GM18867 (cell line): ENCODE data around the gene IFT57.
"Not testable (repeated sequence)": the region's sequence is repeated elsewhere in the genome, so short reads cannot be mapped to it uniquely, and the experiment has no call there.

Source experiments
- ATAC-seq: cut with Tn5 transposase; IDR thresholded peaks from one replicate; pipeline ENCODE4 v1.9.1; 2021; ENCODE audit warnings: mild to moderate bottlenecking, moderate library complexity; ENCODE audit not compliant: unreplicated experiment

IFT57 gene, protein sequence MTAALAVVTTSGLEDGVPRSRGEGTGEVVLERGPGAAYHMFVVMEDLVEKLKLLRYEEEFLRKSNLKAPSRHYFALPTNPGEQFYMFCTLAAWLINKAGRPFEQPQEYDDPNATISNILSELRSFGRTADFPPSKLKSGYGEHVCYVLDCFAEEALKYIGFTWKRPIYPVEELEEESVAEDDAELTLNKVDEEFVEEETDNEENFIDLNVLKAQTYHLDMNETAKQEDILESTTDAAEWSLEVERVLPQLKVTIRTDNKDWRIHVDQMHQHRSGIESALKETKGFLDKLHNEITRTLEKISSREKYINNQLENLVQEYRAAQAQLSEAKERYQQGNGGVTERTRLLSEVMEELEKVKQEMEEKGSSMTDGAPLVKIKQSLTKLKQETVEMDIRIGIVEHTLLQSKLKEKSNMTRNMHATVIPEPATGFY

DNA sequence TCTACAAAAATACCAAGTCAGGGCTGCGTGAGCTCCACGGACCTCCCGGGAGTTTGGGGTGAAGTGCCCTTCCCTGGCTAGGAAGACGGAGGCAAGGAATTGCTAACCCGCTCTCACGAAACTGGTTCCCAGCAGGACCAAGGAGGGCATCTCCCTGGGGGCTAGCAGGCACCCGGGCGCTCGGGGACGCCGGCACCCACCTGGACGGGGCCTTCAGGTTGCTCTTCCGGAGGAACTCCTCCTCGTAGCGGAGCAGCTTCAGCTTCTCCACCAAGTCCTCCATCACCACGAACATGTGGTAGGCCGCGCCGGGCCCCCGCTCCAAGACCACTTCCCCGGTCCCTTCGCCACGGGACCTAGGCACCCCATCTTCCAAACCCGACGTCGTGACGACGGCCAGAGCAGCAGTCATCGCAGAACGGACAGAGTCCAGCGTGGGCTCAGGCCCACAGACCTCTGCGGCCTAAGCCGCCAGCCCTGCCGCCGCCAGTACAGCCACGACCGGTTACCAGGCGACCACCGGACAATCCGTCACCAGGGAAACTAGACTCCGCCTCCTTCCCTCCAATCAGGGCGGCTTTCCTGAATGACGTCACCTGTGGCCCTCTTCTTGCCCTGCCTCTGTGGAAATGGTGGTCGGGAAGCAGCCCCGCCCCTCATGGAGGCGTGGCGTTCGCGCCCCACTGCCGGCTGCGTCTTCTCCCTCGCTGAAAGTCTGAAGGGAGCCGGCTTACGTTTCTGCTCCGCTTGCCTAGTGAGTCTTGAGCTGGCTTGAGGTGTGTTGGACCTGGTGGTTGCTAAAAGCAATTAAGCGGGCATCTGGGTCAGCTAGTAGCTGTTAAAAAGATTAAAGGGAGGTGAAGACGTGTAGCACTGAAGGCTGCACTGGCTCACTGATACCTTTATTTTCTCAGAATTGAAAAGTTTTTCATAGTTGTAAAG is at the start of gene IFT57:
Gene IFT57, minus strand, starts transcription at position 514 of the 942 bp plus-strand sequence. Its CDS starts 102 bp downstream, at position 412.
- peak; percentile 90 for ATAC-seq

DNA sequence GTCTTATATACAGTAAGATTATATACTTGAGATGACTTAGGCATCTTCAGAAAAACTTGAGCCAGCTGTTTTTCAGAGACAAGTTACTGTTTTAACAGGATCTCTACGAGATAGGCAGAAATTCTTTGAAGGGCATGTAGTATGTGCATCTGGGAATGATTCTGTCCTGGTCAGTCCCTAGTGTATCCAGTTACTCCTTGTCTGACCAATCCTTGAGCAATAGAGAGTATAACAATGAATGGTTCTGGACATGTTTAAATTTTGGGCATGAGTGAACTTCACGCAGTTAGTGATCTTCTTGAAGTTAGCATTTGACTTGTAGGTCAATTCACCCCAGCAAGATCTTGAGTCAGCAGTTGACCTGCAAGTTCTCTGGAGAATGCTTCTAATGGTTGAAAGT is 49.4 kb upstream of the IFT57 start:
- ATAC-seq: no peak

DNA sequence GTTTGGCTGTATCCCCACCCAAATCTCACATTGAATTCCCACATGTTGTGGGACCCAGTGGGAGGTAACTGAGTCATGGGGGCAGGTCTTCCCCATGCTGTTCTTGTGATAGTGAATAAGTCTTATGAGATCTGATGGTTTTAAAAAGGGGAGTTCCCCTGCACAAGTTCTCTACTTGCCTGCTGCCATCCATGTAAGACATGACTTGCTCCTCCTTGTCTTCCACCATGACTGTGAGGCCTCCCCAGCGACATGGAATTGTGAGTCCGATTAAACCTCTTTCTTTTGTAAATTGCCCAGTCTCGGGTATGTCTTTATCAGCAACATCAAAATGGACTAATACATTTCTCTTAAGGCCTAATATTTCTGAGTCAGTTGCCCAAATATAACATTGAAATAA is 46.0 kb upstream of the IFT57 start:
- ATAC-seq: not testable (repeated sequence)

DNA sequence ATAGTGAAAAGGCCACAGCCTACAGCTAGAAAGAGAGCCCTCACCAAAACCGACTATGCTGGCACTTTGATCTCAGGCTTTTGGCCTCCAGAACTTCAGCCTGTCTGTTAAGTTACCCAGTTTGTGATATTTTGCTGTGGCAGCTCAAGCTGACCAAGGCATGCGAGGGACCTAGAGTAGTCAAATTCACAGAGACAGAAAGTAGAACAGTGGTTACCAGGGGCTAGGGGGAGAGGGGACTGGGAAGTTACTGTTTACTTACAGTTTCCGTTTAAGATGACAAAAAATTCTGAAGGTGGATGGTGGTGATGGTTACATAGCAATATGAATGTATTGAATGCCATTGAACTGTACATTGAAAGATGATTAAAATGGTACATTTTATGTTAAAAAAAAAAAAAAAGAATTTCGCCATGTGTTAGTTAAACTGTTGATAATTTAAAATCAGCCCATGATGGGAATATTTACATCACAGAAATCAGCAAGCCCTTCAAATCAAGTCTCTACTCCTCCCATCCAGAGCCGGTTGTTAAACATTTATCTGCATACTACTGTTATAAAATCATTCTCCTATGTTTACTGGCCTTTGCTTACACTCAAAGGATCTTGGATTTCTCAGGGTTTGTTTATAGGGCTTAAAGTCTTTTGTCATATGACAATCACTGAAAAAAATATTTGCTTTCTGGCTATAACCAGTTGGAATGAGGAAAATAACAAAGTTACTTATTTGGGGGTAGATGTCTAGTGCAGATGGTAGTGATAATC is 42.5 kb upstream of the IFT57 start:
- peak; percentile 87 for ATAC-seq

DNA sequence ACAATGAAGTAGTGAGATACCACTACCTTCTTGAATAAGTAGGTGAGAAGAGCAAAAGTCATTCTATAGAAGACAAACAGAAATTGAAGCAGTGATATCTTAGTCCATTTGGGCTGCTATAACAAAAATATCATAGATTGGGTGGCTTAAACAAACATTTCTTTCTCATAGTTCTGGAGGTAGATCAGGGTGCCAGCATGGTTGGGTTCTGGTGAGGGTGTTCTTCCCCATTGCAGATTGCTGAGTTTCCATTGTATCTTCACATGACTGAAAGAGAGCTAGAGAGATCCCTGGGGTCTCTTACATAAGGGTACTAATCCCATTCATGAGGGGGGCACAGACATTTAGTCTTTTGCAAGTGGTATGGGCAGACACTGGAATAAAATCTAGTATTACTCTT is 32.9 kb upstream of the IFT57 start:
- no peak for ATAC-seq

DNA sequence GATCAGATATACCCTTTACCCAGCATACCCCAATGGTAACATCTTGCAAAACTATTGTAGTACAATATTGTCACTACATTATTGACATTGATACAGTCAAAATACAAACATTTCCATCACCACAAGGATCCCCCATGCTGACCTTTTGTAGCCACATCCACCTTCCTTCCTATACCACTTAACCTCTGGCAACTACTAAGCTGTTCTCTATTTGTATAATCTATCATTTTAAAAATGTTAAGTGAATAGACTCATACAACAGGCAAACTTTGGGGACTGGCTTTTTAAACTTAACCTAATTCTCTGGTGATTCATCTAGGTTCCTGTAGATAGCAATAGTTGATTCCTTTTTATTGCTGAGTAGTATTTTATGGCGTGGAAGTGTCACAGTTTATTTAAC is 29.6 kb upstream of the IFT57 start:
- ATAC-seq: no peak

DNA sequence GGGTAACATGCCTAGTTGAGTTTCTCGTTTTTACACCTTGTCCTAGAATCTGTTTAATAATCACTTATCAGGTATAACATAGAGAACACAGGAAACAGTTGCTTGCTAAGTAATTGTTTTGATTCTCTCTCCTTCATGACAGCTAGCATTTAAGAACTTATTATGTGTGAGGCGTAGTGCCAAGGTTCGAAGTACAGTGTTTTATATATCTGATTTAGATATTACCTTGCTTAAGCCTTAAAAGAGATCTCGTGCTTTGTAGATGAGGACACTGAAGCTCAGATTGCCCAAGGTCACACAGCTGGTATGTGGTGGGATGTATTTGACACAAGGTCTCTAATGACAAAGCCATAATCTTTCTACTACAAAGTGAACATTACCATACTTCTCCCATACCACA is 29.0 kb upstream of the IFT57 start:
- ATAC-seq: no peak

DNA sequence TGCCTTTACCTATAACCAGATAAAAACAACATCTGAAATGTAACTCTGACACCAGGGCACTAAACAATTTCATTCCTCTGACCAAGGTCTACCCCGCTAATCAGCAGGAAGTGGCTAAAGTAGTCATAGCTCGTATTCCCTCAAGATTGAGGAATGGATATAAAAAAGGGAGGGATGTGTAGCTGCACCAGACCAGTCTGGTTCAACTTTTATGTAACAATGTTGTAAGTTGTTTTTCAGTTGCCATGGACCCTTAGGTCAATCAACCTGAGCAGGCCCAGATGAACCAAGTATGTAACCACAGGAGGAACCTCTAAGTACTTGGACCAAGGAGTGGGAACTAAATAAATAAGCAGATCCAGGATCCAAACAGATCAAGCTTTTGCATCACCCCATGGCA is 28.4 kb upstream of the IFT57 start:
- ATAC-seq: no peak

DNA sequence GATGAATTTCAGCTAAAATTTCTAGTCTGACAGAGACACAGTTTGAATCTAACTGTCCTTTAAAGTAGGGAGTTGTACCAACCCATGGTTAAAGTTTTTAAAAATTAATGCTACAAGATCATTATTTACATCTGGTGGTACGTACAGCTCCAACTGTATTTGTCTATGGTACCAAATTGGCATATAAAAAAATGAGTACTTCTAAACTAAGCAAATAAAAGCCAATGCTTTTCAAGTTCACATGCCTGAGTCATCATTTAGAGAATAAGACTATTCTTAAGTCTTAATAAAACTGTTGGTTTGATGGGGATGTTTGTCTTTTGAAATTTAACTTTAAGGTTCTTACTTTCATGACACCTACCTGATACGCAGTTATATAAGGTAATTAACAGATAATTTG is 21.0 kb upstream of the IFT57 start:
- ATAC-seq: no peak

DNA sequence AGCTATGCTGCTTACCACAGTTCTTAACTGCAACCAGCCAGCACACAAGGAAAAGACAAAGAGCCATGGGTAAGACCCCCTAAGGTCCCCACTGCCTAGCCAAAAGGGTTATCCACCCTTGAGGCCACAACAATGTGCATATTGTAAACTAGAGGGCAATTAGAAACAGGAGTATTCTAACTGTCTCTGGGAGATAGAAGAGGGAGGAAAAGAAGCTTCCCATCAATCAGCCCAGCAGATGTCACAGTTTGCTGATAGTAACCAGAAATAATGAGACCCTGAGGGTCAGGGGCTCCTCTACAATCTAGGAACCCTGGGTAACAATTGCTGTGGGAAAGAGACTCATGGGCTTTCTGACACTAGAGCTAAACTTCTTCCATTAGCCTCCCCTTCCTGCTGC is 20.6 kb upstream of the IFT57 start:
- ATAC-seq: no peak

DNA sequence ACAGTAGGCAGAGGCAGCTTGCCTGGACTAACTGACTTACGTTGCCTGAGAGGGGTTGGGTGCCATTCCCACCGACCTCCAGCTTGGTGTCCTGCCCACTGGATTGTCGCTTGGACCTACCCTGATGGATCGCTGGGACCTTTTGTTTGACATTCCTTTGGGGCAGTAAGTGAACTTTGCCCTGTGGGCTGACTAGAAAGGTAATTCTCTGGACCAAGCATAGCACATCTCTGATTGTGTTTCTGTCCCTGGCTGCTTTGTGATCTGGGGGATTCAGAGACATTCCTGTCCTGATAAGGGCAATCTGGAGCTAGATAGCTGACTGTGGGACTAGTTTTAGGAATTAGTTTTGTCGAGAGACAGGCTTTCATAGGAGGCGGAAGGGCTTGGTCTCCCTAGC is 19.5 kb upstream of the IFT57 start:
- ATAC-seq: no peak

DNA sequence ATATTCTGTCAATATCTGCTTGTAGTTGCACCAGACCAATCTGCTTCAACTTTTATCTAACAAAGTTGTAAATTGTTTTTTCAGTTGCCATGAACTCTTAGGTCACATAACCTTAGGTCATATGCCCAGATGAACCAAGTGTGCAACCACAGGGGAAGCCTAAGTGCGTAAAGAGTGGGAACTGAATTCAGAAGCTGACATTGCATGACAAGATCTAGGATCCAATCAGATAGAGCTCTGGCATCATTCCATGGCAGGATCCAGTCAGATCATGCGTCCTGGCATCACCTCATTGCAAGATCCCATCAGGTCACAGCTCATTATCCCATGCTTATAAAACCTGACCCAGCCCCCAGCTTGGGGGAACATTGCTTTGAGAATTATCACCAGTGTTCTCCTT is 18.9 kb upstream of the IFT57 start:
- ATAC-seq: no peak

DNA sequence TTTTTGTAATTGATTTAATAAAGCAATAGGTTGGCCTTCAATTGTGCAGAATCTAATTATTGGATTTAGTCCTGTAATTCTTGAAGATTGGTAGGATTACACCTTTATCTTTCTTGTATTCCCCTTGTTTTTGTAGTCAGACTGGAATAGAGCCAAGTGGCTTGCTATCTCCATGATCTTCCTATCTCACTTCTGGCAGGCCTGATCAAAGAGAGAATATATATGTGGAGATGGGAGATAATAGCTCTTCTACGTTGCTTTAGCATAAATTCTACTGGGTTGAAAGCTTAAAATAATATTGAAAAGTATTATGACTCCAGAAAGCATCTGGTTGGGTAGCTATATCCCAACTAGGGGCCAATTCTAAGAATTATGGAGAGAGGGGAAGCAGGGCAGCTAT is 16.9 kb upstream of the IFT57 start:
- ATAC-seq: no peak

DNA sequence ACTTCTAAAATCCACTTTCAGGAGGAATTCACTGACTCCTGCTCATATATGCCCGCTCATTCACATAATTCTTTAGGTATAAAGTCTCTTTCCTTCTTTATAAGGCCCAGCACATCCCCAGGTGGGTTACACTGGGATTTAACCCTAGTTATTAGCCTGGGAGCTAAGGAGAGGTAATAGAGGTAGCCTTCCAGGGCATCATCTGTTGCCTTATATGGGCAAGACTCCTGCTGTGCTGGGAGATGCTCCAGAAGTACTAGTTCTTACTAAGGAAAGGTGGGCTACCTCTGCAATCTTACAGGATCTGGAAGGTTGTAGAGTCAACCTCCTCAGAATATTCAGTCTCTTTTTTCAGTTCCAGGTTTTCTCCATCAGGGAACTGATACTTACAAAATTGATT is 13.1 kb upstream of the IFT57 start:
- ATAC-seq: no peak

DNA sequence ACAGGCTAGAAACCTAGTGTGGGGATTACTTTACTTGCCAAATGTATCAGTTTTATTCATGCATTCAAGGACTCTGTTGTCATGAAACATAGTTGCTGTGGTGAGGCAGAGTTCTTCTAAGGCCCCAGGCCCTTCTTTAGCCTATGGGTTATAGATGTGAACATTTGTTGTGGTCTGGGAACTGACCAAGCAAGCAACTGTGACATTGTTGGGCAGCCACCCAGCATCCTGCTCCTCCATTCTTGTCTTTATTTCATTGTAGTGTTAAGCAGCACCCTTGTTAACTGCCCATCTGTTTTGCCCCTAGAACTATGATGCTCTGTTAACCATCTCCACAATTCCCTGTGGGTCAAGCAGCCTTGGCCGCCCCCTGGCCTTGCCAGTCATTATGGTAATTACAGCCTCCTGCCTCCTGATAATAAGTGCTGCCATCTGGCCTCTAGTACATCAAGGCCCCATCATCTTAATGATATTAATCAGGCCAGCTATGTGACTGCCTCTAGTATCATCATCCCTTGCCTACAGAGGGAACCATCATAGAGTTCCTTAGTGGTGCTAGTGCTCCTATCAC is 12.2 kb upstream of the IFT57 start:
- no peak for ATAC-seq

DNA sequence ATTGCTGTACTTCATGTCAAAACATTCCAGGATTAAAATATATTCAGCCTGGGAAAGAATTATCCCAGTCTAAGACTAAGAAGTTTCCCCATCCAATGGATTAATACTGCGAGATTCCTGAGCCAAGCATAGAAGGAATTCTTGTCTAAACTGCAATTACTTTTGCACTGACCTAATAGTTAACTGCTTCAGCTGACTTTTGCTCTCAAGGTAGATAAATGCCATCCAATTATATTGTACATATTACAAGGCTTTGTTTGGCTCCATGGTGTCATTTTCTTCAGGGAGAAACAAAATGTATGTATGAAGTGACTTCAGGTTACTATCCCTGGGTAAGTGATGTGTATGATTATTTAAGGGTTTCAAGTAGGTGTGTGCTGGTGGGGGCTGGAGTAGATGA is 6.1 kb upstream of the IFT57 start:
- ATAC-seq: no peak

DNA sequence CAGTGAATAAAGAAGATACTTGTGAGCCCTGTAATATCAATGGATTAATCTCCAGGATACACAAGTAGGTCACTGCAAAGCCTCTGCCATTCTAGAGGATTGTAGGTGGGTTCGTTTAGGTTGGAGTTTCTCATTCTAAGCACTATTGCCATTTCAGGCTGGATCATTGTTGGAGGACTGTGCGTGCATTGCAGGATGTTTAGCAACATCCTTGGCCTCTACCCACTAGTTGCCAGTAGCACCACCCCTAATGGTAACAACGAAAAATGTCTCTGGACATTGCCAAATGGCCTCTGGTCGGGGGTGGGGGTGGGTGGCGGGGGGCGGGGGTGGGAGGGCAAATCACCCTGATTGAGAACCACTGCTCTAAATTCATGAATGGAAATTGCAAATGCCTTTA is 4.9 kb upstream of the IFT57 start:
- no peak for ATAC-seq

DNA sequence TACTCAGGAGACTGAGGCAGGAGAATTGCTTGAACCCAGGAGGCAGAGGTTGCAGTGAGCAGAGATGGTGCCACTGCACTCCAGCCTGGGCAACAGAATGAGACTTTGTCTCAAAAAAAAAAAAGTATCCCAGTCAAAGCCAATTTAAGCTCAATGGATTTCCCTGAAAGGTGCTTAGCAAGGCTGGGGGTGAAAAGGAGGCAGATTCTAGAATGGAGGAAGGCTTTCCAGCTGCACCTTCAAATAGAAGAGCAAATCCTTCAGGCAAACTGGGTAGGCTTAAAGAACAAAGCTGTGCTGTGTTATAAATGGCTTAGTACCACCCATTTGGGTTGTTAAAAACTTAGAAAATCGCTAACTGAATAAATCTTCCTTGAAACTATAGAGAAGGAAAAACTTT is 3.0 kb upstream of the IFT57 start:
- no peak for ATAC-seq

DNA sequence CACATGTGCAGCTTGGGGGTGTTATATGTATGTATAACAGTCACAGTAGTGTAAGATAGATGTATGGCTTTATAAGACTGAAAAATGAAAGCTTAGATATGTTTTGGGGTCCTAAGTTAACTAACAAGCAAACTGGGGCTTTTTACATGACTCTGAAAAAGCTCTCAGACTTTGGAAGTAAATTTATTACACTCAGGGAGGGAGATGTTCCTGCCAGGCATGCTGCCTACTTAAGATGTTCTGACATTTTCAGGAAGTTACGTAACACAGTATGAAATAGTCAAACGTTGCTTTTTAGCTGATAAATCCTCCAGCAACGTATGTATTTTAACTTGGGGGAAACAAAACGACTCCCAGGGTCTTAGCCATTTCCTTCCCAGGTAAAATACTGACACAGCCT is 1.7 kb upstream of the IFT57 start:
- no peak for ATAC-seq

DNA sequence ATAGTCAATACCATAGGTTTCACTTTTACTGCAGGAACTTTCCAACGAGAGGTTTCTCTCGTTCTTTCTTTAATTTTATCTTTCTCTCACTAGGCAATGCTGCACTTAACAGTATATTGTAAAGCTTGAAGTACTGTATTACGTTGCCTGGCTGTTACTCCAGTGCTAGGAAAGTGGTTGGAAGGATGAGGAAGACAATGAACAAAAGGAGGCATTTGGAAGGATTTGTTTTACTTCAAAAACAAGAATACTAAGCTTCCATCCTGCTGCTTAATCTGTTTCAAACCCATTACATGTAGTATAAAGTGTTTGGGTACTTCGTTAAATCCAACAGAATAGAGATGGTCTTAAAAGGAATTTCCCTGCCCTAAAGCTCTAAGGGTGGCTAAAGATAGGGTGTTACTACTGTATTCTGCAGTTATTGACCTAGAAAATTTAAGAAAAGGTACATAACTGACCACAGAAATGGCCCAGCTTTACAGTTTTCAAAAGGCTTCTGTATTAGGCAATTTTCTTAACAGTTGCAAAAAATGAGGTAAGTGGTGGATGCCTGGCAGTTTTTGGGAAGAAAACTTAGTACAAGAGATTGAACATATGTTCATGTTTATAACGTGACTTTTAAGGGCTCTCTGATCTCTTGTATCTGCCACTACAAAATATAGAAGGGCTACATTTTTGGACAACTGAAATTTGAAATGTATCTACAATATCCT is 785 bp upstream of the IFT57 start:
- no peak for ATAC-seq
